Heart right ventricle (tissue), 16 donors: ENCODE measurements around the gene HLA-DOA. TPM values are rescaled to one million over a fixed set of nuclear protein-coding genes. Genes with fewer than 3 reads are reported as not detected.

ENCODE experiments used
- ATAC-seq, 8 donors: fragments of 200-7000 bp; cut with Tn5 transposase; one replicate each; pipeline ENCODE4 v1.9.1; 2020; ENCODE audit warnings: mild to moderate bottlenecking in 8 of 8, moderate library complexity in 8 of 8, moderate number of reproducible peaks in 1 of 8
- DNase-seq, 2 donors: peaks; one replicate each; pipeline ENCODE4 v3.0.0-alpha.2; 2020
- H3K27ac ChIP-seq, 10 donors: fragments of 200-600 bp; sonication (generic) in 2 of 10; one replicate each; pipeline versions ENCODE4 v1.5.0 to v1.8.0; 2020 to 2022; ENCODE audit warnings: mild to moderate bottlenecking in 3 of 10
- H3K27me3 ChIP-seq, 7 donors: fragments of 200-600 bp; one replicate each; pipeline ENCODE4 v1.8.0; 2021 to 2022; ENCODE audit warnings: mild to moderate bottlenecking in 2 of 7
- H3K36me3 ChIP-seq, 9 donors: fragments of 200-600 bp; sonication (generic) in 1 of 9; one replicate each; pipeline versions ENCODE4 v1.5.0 to v1.8.0; 2020 to 2022; ENCODE audit warnings: mild to moderate bottlenecking in 2 of 9
- H3K4me1 ChIP-seq, 9 donors: fragments of 200-600 bp; sonication (generic) in 1 of 9; one replicate each; pipeline versions ENCODE4 v1.5.0 to v1.8.0; 2020 to 2022; ENCODE audit warnings: mild to moderate bottlenecking in 4 of 9
- H3K4me3 ChIP-seq, 10 donors: fragments of 200-600 bp; sonication (generic) in 2 of 10; one replicate each; pipeline versions ENCODE4 v1.5.0 to v1.8.0; 2020 to 2022; ENCODE audit warnings: mild to moderate bottlenecking in 7 of 10, moderate library complexity in 2 of 10
- H3K9me3 ChIP-seq, 11 donors: fragments of 200-600 bp in 10 of 11; sonication (generic) in 2 of 11; one replicate each; pipeline versions ENCODE4 v1.5.0 to v1.8.0; 2013 to 2022; ENCODE audit warnings: mild to moderate bottlenecking in 2 of 11, control low read depth in 1 of 11, moderate library complexity in 1 of 11
- CTCF ChIP-seq, 9 donors: fragments of 200-600 bp; sonication (generic) in 2 of 9; IDR thresholded peaks; one replicate each; pipeline versions ENCODE4 v1.5.0 to v1.8.0; 2021 to 2022; ENCODE audit warnings: antibody characterized with exemption in 9 of 9, mild to moderate bottlenecking in 5 of 9, moderate library complexity in 1 of 9
- WGBS, 2 donors: extraction: QIAGEN DNeasy Blood & Tissue Kit; methylation state at CpG; one replicate each; pipeline ENCODE4 v1.1.7; 2013; ENCODE audit warnings: inconsistent platforms in 1 of 2; 5-methylcytosine and 5-hydroxymethylcytosine counted together
- intact Hi-C, 10 donors: fragments of 100-400 bp; cut with DNase I; formaldehyde crosslinking; loops; one replicate each; pipeline versions ENCODE4 v1.11.1 to v1.14.2; 2022
- polyA plus RNA-seq, 2 donors: library from polyadenylated mRNA; stranded (reverse); fragments of 200-250 nt; gene quantifications; one replicate each; pipeline ENCODE4 v1.2.3, GENCODE V29; 2013
- total RNA-seq, 10 donors: library from RNA; stranded (reverse); fragmentation: NEBNext Ultra II Directional in 3 of 10; extraction: Animal tissue kit (Norgen Biotek cat#: 25700) in 3 of 10; gene quantifications; one replicate each; pipeline versions ENCODE4 v1.2.1 to v1.2.4, GENCODE V29; 2021 to 2023
- donor health status: Arrhythmogenic right ventricular cardiomyopathy.
- donor health status: ischemic (EF 13 %, LVEDD 7.1; RV severe dilation, severe dysfunction).
- donor health status: healthy with polysubstance abuse.
- donor health status: DM: no; HTN: yes; CAD: no.
- donor health status: DM: no; HTN: no; CAD: no.
- donor health status: ischemic (EF 25% LVEDD 6.9; RV normal size, moderate dysfunction).
- donor health status: ischemic (EF 25% LVEDD 5.7; RV mildly dilated, moderate dysfunction).
- donor health status: healthy.
- donor health status: DM: yes; HTN: yes; CAD: no.
- donor health status: Ischemic cardiomyopathy.
- donor health status: ischemic (EF 35%, LVEDD 5.7; RV mildly dilated, moderate dysfunction).
- donor health status: nonischemic (EF 11% LVEDD 7.7; RV severe dilation, severe dysfunction).
- donor health status: DM: yes; HTN: yes; CAD: no.
- donor health status: PGD.
- donor health status: ischemic (EF 29% LVEDD 5.4; RV normal size, mild dysfunction).
- donor health status: nonischemic (EF 23%, LVEDD 6.1; RV moderate dilation, normal function).

Gene HLA-DOA
- total and polyA plus RNA-seq, 12 donors, result 0.65 to 22.8 (median 2.0) TPM

- no peak overlapping the region for H3K27ac ChIP-seq
- DNase-seq (no peak), ATAC-seq (no peak)
- H3K4me3 ChIP-seq, result no peak overlapping the region
- H3K36me3 ChIP-seq, result peaks cover 8 to 90% (median 71%) of the 10 kb centered on the region in 9 donors
- H3K9me3 ChIP-seq, result no peaks in the 10 kb centered on the region
- intact Hi-C loops, result loop anchor here in 2 of 10 donors (5.0 kb wide), 2 partner anchors 43 to 88 kb away; no protein-coding TSS in a partner anchor
- no peaks in the 10 kb centered on the region for H3K27me3 ChIP-seq
- no peak for TF ChIP-seq CTCF (IDR thresholded peaks at IDR 0.05)
- H3K4me1 ChIP-seq, result peaks cover under 1 to 67% (median 41%) of the 10 kb centered on the region in 9 donors
- 89% methylated on average over 12 of the region's 12 CpGs for WGBS, 2 donors
Observed at GRCh38 chr6:32979720-32980487, 29.5 kb downstream of the HLA-DOA start.

GRCh38 chr6:32977953-32978324, 31.5 kb downstream of the HLA-DOA start:
- WGBS, 2 donors, result 66 to 74% methylated on average over 7 of the region's 7 CpGs
- Histone ChIP-seq H3K4me1 (peaks cover 5 to 70% (median 48%) of the 10 kb centered on the region in 9 donors), H3K27me3 (no peaks in the 10 kb centered on the region), H3K36me3 (peaks cover 8 to 98% (median 75%) of the 10 kb centered on the region in 9 donors), H3K9me3 (no peaks in the 10 kb centered on the region), H3K27ac (no peak overlapping the region), H3K4me3 (no peak overlapping the region)
- ATAC-seq, result no peak
- no peak for DNase-seq
- intact Hi-C loops, result loop anchor here in 1 of 10 donors (5.0 kb wide), 1 partner anchor 41 kb away; no protein-coding TSS in a partner anchor
- TF ChIP-seq CTCF (IDR thresholded peaks at IDR 0.05), result no peak

GRCh38 chr6:32977272-32977952, 32.0 kb downstream of the HLA-DOA start:
- H3K27ac ChIP-seq, result no peak overlapping the region
- no peak for TF ChIP-seq CTCF (IDR thresholded peaks at IDR 0.05)
- H3K27me3 ChIP-seq, result no peaks in the 10 kb centered on the region
- H3K4me1 ChIP-seq, result peaks cover 5 to 64% (median 44%) of the 10 kb centered on the region in 9 donors
- peaks cover 13 to 100% (median 80%) of the 10 kb centered on the region in 9 donors for H3K36me3 ChIP-seq
- intact Hi-C loops, result loop anchor here in 1 of 10 donors (5.0 kb wide), 1 partner anchor 40 kb away; no protein-coding TSS in a partner anchor
- no peak for DNase-seq
- H3K4me3 ChIP-seq, result peak overlapping the region in 1 of 10 donors; percentile 1
- H3K9me3 ChIP-seq, result no peaks in the 10 kb centered on the region
- no peak for ATAC-seq
- 68 to 74% methylated on average over 10 of the region's 10 CpGs for WGBS, 2 donors

GRCh38 chr6:32976334-32977069, 32.9 kb downstream of the HLA-DOA start:
- no peak overlapping the region for H3K27ac ChIP-seq
- no peaks in the 10 kb centered on the region for H3K9me3 ChIP-seq
- H3K36me3 ChIP-seq, result peaks cover 16 to 95% (median 72%) of the 10 kb centered on the region in 9 donors
- intact Hi-C loops, result loop anchor here in 1 of 10 donors (5.0 kb wide), 1 partner anchor 39 kb away; no protein-coding TSS in a partner anchor
- ATAC-seq (no peak), DNase-seq (no peak)
- no peak for TF ChIP-seq CTCF (IDR thresholded peaks at IDR 0.05)
- H3K4me1 ChIP-seq, result peaks cover 5 to 61% (median 44%) of the 10 kb centered on the region in 9 donors
- no peaks in the 10 kb centered on the region for H3K27me3 ChIP-seq
- WGBS, 2 donors, result 70 to 76% methylated on average over 7 of the region's 7 CpGs
- H3K4me3 ChIP-seq, result peak overlapping the region in 2 of 10 donors; percentile 89 to 98
